GM19023 (cell line): ENCODE data around the gene ZNF451.
"Not testable (repeated sequence)": the region's sequence is repeated elsewhere in the genome, so short reads cannot be mapped to it uniquely, and the experiment has no call there.

Experiments used
- ATAC-seq: cut with Tn5 transposase; IDR thresholded peaks from one replicate; pipeline ENCODE4 v1.9.1; 2021; ENCODE audit warnings: mild to moderate bottlenecking, moderate library complexity; ENCODE audit not compliant: unreplicated experiment

ZNF451 gene, protein sequence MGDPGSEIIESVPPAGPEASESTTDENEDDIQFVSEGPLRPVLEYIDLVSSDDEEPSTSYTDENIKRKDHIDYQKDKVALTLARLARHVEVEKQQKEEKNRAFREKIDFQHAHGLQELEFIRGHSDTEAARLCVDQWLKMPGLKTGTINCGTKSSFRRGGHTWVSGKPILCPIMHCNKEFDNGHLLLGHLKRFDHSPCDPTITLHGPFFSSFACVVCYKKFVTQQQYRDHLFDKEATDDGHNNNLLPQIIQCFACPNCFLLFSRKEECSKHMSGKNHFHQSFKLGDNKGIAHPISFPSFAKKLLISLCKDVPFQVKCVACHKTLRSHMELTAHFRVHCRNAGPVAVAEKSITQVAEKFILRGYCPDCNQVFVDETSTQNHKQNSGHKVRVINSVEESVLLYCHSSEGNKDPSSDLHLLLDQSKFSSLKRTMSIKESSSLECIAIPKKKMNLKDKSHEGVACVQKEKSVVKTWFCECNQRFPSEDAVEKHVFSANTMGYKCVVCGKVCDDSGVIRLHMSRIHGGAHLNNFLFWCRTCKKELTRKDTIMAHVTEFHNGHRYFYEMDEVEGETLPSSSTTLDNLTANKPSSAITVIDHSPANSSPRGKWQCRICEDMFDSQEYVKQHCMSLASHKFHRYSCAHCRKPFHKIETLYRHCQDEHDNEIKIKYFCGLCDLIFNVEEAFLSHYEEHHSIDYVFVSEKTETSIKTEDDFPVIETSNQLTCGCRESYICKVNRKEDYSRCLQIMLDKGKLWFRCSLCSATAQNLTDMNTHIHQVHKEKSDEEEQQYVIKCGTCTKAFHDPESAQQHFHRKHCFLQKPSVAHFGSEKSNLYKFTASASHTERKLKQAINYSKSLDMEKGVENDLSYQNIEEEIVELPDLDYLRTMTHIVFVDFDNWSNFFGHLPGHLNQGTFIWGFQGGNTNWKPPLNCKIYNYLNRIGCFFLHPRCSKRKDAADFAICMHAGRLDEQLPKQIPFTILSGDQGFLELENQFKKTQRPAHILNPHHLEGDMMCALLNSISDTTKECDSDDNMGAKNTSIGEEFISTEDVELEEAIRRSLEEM

DNA sequence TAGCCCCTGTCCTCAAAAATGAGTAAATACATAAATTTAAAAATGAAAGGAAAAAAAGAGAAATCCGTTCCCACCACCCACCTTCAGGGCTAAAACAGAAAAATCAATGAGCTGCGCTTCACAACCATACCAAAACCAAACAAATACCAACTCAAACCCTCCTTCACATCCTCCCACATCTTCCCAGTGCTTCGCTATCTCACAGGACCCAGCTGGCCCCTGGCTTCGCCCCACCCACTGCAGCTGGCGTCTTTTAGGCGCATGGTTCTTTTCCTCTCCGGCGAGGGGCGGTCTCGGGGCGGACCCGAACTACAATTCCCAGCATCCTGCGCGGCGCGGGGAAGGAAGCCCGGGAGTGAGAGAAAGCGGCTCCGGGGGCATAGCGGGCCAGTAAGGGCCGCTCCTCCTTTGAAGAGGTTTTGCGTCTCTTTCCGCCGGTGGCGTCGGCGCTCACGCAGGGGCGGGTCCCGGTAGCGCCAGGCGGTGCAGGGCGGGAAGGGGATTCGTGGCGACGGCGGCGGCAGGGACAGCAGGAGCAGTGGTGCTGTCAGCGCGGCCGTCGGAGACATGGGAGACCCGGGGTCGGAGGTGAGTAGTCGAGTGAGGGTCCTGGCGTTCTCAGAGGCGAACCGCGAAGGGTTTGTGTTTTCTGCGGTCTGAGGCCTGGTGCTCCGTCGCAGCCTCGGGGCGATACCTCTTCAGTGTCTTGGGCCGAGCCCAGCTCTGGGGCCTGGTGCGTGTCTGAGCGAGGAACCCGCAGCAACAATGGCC, at the start of gene ZNF451:
Gene ZNF451, plus strand, starts transcription at position 502 of the 771 bp plus-strand sequence. Its CDS starts 66 bp downstream, at position 568.
- ATAC-seq = peak; percentile 93

DNA sequence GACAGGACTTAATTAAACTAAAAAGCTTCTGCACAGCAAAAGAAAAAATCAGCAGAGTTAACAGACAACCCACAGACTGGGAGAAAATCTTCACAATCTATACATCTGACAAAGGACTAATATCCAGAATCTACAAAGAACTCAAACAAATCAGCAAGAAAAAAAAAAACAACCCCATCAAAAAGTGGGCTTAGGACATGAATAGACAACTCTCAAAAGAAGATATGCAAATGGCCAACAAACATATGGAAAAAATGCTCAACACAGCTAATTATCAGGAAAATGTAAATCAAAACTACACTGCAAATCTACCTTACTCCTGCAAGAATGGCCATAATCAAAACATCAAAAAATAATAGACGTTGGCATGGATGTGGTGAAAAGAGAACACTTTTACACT, 45.9 kb upstream of the ZNF451 start:
- not testable (repeated sequence) for ATAC-seq

DNA sequence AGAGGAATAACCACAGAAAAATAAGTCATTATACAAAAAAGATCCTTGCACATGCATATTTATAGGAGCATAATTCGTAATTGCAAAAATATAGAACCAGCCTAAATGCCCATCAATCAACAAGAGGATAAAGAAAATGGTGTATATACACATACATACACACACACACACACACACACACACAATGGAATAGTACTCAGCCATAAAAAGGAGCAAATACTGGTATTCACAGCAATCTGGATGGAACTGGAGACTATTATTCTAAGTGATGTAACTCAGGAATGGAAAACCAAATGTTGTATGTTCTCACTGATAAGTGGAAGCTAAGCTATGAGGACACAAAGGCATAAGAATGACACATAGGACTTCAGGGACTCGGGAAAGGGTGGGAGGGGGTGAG, 45.4 kb upstream of the ZNF451 start:
- no peak for ATAC-seq

DNA sequence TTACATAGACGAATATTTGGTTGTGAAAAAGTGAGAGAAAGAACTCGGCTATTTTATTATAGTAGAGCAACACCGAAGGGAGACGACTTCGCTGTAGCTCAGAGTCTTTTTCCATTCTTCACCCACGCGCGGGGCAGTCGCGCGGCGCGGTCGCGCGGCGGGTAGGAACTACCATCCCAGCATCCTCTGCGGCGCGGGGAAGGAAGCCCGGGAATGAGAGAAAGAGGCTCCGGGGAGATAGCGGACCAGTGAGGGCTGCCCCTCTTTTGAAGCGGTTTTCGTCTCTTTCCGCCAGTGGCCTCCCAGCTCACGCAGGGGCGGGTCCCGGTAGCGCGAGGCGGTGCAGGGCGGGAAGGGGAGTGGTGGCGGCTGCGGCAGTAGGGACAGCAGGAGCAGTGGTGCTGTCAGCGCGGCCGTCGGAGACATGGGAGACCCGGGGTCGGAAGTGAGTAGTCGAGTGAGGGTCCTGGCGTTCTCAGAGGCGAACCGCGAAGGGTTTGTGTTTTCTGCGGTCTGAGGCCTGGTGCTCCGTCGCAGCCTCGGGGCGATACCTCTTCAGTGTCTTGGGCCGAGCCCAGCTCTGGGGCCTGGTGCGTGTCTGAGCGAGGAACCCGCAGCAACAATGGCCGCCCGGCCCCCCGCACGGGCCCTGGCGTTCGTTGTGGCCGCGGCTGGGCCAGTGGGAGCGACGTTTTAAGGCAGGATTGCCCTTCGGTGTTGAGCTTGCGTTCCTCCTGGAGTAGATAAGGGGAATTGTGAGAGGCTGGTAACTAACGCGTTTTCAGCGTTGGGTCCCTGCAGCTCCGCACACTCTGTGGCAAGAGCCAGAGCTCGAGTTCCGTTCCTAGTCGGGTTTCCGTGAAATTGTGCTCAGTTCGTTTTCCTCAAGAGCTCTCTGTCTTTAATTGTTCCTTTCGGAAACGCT, 43.4 kb upstream of the ZNF451 start, which contains the start of gene KIAA1586:
Gene KIAA1586, plus strand, starts transcription at position 362 of the 925 bp plus-strand sequence. Its CDS starts 63 bp downstream, at position 425.
- ATAC-seq = peak; percentile 97

DNA sequence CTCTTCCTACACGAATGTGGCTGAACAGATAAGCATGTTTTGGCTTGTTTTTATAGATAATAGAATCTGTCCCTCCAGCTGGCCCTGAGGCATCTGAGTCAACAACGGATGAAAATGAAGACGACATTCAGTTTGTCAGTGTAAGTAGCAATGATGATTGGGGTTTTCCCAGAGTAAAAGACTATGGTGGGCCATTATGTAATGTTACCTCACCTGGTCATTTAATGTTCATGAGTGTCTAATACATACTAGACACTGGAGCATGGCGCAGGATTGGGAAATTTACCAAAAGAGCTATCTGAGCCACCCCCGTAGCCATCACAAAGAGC, 42.8 kb upstream of the ZNF451 start:
- peak; percentile 27 for ATAC-seq

DNA sequence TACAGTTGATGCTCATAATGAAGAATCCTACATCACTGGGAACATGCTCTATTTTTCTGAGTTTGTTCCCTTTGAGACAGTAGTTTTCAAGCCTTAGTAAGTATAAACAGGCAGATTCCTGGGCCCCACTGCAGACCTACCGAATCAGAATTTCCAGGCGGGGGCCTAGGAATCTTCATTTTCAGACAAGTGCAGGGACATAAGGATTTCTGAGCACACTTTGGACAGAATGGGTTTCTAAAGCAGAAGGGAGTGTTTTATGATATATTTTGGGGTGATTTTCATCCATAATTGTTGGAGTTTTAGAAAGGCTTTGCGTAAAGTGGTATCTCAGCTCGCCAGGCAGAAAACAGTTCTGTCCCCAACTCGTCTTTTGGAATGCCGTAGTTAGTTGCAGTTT, 42.1 kb upstream of the ZNF451 start:
- ATAC-seq = not testable (repeated sequence)

DNA sequence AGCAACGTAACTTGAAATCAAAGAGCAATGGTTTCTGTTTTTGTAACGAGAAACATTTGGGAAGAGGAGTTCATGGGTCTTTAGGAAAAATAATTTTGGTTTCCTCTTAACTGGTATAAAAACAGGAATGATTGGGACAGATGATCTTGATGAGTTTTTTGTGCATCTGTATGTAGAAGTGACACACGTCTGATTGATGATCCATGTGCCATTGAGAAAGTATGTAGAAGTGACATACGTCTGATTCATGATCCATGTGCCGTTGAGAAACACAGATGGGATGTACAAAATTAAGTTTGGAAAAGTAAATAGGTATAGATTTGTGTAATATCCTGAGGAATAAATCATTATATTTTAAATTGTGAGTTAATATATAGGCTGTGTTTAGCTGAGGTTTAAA, 41.4 kb upstream of the ZNF451 start:
- ATAC-seq = no peak

DNA sequence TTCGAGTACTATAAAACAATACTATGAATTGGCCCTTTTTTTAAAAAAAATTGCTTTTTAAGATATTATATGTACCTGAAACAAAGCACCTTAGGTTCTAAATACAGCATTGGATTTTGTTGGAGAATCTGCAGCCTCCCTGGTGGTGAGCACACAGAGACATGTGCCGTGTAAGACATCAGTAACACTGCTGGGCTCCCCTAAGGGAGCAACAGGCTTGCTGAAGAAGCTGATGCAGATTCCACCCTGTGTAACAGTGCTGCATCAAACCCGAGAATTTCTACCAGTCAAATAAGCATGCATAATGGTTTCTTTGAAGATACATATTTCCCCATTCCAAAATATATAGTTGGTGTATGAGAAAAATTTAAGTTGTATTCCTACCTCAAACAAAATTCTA, 26.1 kb upstream of the ZNF451 start:
- ATAC-seq = no peak

DNA sequence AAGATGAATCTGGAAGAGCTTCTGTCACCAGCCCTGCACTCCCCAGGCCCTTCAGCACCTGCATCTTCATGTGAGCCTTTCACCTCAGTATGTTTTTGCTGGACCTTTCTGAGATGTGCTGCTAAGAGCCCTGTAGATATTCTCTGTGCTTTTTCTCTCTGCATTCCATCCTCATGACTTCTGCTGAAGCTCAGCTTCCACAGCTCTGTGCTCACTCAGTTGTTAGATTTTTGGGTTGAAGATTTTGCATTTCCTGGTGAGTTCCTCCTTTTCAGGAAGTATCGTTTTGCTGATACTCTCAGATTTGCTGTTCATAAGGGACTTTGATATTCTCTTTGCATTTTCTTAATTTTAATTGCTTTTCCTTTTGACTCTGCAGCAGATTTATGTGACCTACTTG, 25.2 kb upstream of the ZNF451 start:
- no peak for ATAC-seq

DNA sequence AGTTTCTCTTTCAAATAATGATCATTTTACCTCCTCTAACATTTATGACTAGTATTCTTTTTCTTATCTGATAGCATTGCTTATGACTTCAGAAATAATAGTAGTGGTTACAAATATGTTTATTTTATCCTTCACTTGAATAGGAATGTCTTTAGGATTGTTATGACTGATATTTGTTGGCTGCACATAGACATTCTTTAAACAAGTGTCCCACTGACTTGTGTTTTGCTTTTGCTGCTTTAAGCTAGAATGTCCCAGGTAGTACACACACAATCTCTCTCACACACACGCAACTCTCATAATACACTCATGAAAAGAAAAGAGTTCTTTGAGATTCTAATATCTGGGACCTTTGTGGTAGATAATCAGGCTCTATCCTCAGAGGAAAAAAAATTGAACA, 21.9 kb upstream of the ZNF451 start:
- no peak for ATAC-seq

DNA sequence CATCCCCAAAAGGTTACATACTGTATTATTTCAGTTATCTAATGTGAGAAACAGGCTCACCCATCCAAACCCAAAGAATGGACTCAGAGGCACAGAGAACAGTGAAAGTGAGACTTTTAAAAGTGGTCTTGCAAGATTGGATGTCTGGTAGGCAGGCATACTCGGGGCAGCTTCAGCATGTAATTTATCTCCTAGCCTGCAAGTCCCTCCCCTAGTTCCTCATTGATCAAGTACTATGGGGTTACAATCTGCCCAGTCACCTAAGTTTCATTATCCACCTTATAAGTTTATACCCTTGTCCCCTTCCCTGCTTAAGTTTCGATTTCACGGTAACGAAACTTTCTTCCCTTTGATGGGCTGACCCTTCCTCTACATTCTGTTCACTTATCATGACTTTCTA, 20.8 kb upstream of the ZNF451 start:
- ATAC-seq = no peak

DNA sequence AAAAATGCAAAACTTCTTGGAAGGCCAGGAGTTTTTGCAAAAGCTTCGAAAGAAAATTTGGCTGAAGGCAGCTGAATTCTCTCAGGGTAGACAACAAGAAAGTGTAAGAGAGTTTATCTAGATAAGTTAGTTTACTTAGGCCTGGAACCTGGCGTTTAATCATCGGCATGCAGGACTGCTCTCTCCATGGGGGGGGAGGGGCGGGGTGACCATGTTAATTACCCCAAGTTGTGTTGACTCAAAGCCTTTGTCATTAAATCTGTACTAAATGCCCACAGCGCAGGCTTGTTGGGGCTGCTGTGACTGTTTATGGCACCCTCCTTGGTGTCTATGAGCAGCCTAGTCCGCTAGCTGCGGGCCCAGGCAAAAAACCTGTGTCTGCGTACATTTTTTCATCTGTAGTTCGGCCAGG, 20.1 kb upstream of the ZNF451 start:
- no peak for ATAC-seq

DNA sequence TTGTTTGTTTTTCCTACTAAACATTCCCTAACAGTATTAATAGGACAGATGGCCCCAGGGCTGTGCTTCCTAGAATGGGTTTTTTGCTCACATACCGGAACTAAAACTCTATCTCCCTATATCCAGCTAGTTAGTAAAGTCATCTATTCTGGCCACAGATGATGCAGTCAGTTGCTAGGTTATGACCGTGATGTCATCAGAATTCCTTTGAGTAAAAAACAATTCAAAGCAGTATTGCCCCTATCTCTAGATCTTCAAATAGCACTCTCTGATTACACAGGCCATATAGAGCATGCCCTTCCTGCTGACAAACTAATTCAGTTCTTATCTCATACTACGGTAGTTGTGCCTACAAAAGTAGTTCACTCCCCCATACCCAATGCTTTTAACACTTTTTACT, 17.9 kb upstream of the ZNF451 start:
- no peak for ATAC-seq

DNA sequence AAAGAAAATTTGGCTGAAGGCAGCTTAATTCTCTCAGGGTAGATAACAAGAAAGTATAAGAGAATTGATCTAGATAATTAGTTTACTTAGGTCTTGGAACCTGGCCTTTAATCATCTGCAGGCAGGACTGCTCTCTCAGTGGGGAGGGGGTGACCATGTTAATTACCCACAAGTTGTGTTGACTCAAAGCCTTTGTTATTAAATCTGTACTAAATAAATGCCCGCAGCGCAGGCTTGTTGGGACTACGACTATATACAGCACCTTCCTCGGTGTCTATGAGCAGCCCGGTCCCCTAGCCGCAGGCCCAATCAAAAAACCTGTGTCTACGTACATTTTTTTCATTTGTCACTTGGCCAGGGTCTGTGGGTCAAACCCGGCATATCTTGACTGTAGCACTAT, 15.6 kb upstream of the ZNF451 start:
- no peak for ATAC-seq

DNA sequence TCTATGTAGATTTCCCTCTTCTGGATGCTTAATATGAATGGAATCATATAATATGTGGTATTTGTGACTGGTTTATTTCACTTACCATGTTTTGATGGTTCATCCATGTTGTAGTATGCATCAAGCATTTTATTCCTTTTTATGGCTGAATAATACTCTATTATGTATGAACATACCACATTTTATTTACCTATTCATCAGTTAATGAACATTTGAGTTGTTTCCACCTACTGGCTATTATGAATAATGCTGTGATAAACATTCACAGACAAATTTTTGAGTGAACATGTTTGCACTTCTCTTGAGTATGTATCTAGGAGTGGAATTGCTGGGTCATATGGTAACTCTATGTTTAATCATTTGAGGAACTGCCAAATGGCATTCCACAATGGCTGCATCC, 14.9 kb upstream of the ZNF451 start:
- no peak for ATAC-seq

DNA sequence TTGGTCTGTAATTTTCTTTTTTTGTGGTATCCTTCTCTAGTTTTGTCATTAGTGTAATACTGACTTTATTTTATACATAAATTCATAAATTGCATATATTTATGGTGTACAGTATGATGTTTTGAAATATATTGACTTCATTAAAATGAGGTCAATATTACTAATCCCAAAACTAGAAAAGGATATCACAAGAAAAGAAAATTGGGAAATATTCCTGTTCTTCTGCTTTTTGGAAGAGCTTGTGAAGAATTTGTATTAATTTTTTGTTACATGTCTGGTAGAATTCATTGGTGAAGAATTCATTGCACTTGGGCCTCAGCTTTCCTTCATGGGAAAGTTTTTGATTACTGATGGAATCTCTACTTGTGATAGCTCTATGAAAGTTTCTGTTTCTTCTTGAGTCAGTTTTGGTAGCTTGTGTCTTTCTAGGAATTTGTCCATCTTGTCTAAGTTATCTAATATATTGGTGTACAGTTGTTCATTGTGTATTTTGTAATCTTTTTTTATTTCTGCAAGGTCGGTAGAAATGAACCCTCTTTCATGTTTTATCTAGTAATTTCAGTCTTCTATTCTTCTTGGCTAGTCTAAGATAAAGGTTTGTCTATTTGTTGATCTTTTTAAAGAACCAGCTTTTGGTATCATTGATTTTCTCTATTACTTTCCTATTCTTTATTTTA, 11.3 kb upstream of the ZNF451 start:
- ATAC-seq = no peak

DNA sequence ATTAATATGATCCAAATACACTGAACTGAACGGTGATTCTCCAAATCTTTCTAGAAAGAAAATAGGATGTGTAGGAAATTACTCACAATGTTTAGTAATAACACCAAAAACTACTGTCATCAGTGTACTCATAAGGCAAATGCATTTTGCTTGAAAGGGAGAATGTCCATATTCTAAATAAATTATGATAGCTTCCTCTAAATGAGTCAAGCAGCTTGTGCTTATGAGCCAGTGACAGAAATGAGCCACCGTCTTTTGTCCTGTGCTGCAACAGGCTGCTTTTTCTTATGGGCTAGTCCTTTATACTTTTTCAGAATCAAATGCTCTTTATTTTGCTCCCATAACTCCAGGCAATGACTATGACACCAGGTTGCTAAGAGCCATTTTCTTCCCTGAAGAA, 4.5 kb upstream of the ZNF451 start:
- ATAC-seq = no peak

DNA sequence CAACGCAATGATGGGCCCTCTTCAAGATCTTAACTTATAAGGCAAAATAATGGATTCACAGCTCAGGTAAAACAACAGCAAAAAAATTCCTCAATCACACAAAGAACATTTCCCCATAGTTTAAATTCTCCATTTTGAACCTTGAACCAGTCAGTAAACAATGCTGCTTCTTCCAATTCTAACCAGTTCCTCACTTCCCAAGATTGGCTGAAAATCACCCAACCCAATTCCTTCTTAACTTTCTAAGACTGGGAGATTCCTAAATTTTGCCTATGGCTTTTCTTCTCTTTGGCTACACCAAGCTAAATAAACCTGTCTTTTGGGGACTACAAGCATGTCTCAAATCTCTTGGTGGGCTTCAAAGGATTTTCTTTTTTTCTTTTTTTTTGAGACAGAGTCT, 3.1 kb upstream of the ZNF451 start:
- ATAC-seq = no peak

DNA sequence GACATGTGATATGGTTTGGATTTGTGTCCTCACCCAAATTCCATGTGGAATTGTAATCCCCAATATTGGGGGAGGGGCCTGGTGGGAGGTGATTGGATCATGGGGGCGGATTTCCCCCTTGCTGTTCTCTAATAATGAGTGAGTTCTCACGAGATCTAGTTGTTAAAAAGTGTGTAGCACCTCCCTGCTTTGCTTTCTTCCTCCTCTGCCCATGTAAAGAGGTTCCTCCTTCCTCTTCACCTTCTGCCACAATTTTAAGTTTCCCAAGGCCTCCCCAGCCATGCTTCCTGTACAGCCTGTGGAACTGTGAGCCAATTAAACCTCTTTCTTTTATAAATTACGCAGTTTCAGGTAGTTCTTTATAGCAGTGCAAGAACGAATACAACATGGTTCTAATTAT, 2.1 kb upstream of the ZNF451 start:
- ATAC-seq = no peak
